ENCODE data around the gene FBXO21.
"Not testable (repeated sequence)": the region's sequence is repeated elsewhere in the genome, so short reads cannot be mapped to it uniquely, and the experiment has no call there.

Gene FBXO21

DNA sequence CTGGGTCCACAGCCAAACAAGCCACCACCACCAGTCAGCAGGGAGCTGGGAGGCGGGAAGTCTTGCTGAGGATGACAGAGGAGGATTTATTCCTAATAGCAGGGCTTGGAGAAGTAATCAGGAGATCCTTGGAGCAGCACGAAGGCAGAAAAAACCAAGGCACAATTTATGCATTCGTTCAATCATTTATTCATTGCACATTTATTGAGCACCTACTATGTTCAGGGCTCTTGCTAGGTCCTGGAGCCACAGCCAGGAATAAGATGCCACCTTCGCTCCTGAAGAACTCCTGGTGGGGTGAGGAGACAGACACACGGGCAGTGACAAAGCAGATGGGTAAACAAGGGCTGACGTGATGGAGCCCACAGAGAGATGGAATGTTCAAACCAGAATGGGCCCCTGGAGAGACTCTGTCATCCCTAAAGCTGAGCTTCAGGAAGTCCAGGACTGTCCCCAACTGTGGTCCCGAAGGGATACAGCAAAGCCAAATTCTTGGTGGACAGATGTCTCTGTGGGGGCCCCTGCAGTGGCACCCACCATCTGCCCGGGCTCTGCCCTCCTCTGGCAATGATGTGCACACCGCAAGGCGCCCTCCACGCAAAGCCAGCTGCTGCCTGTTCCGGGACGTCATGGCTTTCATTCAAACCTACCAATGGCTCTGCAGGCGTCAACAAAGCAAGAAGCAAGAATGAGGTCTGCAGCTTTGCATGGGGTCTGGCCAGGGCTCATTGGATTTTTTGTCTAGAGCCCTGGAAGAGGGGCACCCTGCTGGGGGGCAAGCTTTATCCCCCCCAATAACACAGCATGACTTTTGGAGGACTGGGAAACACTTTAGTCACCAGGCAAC, 88.1 kb downstream of the FBXO21 start:
- DNase-seq: no peak

DNA sequence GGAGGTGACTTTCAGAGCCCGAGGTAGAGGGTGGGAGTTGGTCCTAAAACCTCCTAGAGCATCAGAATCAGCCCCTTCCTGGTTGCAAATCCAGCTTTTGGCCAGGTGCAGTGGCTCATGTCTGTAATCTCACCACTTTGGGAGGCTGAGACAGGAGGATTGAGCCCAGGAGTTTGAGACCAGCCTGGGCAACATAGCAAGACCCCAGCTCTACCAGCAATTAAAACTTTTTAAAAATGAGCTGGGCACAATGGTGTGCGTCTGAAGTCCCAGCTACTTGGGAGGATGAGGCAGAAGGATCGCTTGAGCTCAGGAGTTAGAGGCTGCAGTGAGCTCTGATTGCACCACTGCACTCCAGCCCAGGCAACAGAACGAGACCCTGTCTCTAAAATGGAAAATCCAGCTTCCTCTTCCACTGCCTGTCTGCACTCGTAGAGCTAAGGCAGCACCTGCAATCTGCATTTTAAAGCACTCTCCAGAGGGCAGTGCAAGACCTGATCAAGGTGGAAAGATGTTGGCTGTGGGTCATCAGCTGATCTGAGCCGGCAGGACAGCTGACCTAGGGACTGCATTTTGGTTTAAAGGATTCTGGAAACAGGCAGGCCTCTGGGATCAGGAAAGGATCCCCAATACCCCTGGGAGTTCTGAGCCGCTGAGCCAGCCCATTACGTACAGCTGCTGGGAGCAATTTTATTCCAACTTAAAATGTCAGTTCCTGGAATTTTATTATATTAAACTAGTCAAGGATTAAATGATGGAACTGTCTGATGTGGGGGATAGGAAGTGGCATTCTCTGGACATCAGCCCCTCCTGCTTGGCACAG, 89.2 kb downstream of the FBXO21 start:
- DNase-seq: no peak

DNA sequence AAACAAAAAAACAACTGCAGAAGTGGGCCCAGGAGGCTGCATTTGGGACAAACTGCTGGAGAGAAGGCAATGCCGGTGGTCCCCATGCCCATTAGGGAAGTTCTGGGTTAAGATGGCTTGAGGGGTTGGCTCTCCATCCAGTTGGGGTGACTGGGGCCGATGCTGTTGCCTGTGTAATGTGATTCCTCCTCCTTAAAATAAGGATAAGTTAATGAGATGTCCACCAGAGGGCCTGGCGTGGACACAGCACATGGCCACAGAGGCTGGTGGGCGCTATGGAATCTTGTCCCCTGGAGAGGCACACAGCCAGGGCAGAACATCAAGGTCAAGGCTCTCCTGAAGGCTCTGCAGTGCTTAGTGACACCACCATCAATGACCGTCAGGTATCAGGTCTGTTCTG, 90.0 kb downstream of the FBXO21 start:
- no peak for DNase-seq

DNA sequence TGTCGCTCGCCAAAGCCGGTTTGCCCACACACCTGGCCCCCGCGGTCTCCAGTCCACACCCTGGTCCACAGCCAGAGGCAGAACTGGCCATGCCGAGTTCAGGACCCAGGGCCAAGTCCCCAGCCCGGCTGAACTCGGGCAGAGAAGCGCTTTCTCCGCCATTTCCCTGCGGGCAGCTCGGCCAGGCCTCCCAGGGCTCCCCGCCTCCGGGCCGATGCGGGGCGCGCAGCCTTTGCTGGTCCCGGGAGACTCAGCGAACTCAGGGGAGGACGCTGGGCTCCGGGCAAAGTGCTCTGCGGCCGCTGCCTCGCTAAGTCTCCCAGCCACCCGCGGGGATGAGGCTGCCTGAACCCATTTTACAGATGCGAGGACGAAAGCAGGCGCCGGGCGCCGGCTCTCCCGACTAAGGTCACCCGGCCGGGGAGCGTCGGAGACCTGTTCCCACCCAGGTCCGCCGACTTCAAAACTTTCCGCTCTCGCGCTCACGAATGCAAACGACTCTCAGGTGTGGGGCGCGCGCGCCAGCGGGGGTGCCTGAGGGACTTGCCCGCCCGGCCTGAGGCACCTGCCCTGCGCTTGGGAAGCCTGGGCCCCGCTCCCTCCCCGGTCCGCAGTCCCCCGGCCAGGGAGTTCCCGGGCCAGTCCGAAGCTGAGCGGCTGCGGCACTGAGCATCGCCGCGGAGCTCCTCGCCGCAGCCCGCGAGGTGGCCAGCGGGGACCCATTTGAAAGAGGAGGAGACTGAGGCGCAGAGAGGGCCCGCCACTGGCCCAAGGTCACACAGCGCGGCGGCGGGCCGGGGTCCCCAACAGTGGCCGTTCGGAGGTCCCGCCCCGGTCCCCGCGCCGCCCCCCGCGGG, 91.7 kb downstream of the FBXO21 start:
- no peak for DNase-seq

DNA sequence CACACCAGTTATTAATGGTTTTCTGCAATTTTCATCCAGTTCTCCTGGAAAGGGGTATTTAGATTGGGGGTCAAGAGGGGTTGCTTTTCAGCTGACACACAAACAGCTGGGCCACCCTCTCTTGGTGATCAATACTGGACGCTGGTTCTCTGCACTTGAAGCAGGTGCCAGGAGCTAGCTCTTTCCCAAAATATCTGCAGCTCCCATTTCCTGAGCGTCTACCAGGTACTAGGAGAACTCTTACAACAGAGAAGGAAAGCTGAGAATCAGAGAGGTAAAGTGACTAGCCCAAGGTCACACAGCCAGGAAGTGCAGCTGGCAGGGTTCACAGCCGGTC, 92.3 kb downstream of the FBXO21 start:
- no peak for DNase-seq

DNA sequence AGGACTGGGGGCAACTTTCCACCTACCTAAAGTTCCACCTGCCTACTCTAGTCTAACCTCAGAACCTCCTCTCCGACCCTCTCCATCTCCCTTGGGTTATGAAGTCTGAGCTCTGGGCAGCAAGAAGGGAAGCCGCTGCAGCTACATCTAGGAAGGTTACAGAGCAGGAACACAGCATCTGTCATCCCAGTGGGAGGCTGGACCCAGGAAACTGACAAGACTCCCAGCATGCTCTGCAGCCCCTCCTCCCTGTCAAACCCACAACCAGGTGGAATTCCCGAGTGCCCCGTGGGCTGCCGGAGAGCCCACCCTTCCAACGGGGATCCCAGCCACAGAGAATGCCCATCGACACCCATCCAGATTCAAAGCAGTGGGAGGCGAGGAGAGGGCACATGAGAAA, 93.1 kb downstream of the FBXO21 start:
- no peak for DNase-seq

DNA sequence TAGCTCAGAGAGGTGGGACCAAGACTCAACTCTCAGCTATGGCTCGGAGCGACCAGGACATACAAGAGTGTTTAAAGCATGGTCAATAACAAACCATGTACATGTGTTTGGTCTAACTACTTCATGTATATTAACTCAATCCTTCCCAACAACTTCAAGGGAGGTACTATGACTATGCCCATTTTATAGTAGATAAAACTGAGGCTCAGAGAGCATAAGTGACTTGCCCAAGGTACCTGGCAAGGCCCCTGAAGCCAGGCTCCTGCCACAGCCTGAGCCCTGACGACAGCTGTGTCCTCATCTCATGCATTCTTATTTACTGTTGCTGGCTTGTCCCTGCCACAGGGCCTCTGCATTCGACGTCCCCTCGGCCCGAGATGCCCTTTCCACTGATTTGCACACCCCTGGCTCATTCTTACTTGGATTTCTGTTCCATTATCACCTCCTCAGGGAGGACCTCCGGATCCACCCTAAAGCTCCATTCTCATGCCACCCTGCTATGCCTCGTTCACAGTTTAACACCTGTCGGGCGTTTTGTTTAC, 93.7 kb downstream of the FBXO21 start:
- DNase-seq: no peak

DNA sequence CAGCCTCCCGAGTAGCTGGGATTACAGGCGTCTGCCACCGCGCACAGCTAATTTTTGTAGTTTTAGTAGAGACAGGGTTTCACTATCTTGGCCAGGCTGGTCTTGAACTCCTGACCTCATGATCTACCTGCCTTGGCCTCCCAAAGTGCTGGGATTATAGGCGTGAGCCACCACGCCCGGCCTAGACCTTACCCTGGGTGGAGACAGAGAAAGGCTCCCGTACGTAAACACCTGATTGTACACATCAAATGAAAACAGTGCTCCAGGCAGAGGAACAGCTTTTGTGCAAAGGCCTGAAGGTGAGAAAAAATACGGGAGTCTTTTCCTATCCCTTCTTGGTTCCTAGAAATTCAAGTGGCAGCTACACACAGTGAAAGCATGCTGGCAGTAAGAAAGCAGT, 95.1 kb downstream of the FBXO21 start:
- not testable (repeated sequence) for DNase-seq

DNA sequence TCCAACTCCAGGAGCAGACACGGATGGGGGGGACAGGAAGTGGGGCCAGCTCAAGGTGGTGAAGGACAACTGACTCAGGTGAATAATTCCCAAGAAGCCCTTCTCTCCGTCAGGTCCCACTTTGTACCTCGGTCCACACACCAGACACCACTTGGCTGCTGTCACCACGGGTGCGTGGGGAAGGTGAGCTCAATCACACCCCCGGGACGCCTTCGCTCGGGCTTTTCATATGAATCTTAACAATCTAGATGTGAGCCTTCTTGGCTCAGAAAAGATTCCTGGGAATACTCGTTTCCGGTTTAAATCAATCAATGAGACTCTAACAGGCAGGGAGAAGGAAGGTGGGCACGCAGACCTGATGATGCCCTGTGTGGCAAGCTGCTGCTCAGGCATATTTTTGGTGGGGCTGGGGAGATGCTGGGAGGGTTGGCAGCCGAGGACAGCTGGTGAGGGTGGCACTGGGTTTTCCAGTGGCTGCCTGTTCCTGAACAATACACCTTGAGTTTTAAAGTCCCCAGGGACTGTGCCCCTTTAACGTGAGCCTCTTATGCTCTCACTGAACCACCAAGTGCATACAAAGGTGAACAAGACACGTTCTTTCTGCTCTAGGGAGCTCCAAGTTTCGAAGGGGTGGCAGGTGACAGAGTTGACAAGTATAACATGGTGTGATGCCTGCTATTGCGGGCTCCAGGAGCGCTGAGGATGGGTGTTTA, 96.2 kb downstream of the FBXO21 start:
- no peak for DNase-seq

DNA sequence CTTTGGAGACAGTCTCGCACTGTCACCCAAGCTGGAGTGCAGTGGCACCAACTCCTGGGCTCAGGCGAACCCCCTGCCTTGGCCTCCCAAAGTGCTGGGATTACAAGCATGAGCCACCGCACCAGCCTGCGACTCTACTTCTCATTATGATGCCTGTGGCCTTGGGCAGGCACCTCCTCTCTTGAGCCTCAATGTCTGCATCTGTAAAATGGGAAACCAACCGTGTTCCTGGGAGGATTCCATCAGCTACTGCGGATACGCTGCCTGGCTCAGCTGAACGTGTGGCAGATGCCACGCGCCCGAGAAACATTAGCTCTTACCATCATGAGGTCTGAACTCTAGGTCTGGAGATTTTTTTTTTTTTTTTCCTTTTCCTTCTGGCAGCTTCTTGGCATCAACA, 96.8 kb downstream of the FBXO21 start:
- DNase-seq: no peak

DNA sequence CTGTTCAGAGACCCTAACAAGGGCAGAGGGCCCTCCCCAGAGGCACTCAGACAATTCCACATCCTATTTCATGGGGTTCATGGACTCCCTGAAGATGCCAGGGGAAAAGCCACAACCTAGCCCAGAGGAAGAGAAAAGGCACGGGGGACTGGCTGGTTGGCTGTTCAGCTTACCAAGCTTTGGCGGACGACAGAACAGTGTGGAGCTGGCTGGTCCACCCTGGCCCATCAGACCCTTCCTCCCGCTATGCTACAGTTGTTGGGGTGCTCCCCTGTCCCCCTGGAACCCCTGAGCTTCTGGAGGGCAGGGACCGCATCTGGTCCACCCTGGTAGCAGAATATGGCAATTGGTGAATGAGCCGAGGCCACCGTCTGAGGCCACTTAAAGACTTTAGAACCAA, 97.4 kb downstream of the FBXO21 start:
- no peak for DNase-seq

DNA sequence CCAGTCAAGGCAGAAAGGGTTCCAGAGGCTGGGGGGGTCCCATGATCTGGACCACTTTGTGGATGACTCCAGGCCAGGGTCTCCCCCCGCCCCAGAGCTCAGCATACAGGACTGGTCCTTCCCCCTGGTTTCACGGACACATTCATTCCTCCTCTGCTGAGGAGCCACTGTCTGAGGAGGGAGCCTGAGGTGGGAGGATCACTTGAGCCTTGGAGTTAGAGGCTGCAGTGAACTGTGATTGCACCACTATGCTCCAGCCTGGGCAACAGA, 97.8 kb downstream of the FBXO21 start:
- DNase-seq: no peak
